CD4-positive, alpha-beta T cell (primary cell): ENCODE data around the gene STARD8. TPM values are rescaled to one million over a fixed set of nuclear protein-coding genes. Genes with fewer than 3 reads are reported as not detected.

Source experiments
- ATAC-seq: fragments of 200-7000 bp; cut with Tn5 transposase; one replicate; pipeline ENCODE4 v1.10.0; 2022; ENCODE audit warnings: mild to moderate bottlenecking; ENCODE audit not compliant: poor library complexity
- CTCF ChIA-PET: fragments of 350-600 bp; sonication (Branson Sonifier 250); formaldehyde crosslinking; loops from one replicate; lab custom pipeline; 2021; ENCODE audit warnings: antibody characterized with exemption, inconsistent platforms; lab: Charles Lee
- POLR2A ChIA-PET: fragments of 350-600 bp; sonication (Branson Sonifier 250); formaldehyde crosslinking; loops from one replicate; lab custom pipeline; 2021; ENCODE audit warnings: antibody characterized with exemption, inconsistent platforms; lab: Charles Lee
- DNase-seq, 14 experiments: peaks; one replicate each; pipeline ENCODE4 v3.0.0-alpha.2; 2013 to 2020; ENCODE audit warnings: mixed read lengths in 2 of 14
- H3K27ac ChIP-seq, 2 donors: one replicate each; pipeline versions ENCODE4 v1.5.1 to v1.7.0; 2013; ENCODE audit warnings: low read length in 2 of 2, low read depth in 1 of 2, mild to moderate bottlenecking in 1 of 2
- H3K27me3 ChIP-seq, 2 experiments: 1 replicate in 1 of 2; 2 replicates in 1 of 2; pipeline versions ENCODE4 v1.6.1 to v1.7.0; 2013; ENCODE audit warnings: low read length in 2 of 2, control low read depth in 1 of 2, mild to moderate bottlenecking in 1 of 2, moderate library complexity in 1 of 2; ENCODE audit not compliant: insufficient read depth in 2 of 2, control insufficient read depth in 1 of 2
- H3K36me3 ChIP-seq: one replicate; pipeline ENCODE4 v1.6.1; 2013; ENCODE audit warnings: low read length, control low read depth; ENCODE audit not compliant: insufficient read depth
- H3K4me1 ChIP-seq: one replicate; pipeline ENCODE4 v1.6.1; 2013; ENCODE audit warnings: low read length, control low read depth; ENCODE audit not compliant: insufficient read depth
- H3K4me3 ChIP-seq: one replicate; pipeline ENCODE4 v1.5.1; 2013; ENCODE audit warnings: mild to moderate bottlenecking, low read length, moderate library complexity
- H3K9me3 ChIP-seq, 2 experiments: 1 replicate in 1 of 2; 2 replicates in 1 of 2; pipeline versions ENCODE4 v1.6.1 to v1.7.0; 2013; ENCODE audit warnings: low read length in 2 of 2, mild to moderate bottlenecking in 2 of 2, control low read depth in 1 of 2, moderate library complexity in 1 of 2; ENCODE audit not compliant: control insufficient read depth in 1 of 2, insufficient read depth in 1 of 2
- H3K27ac Mint-ChIP-seq: one replicate; pipeline ENCODE4 v1.8.0; 2020; ENCODE audit warnings: mixed read lengths
- H3K27me3 Mint-ChIP-seq: one replicate; pipeline ENCODE4 v1.8.0; 2021; ENCODE audit warnings: mixed read lengths
- H3K36me3 Mint-ChIP-seq: one replicate; pipeline ENCODE4 v1.8.0; 2021; ENCODE audit warnings: low read depth, mixed read lengths
- H3K4me1 Mint-ChIP-seq: one replicate; pipeline ENCODE4 v1.8.0; 2021; ENCODE audit warnings: low read depth, mixed read lengths
- H3K4me3 Mint-ChIP-seq: one replicate; pipeline ENCODE4 v1.8.0; 2020; ENCODE audit warnings: mild to moderate bottlenecking, mixed read lengths
- H3K9me3 Mint-ChIP-seq: one replicate; pipeline ENCODE4 v1.8.0; 2020; ENCODE audit warnings: mixed read lengths
- CTCF ChIP-seq: fragments of 200-600 bp; IDR thresholded peaks from one replicate; pipeline ENCODE4 v1.8.0; 2022; ENCODE audit warnings: antibody characterized with exemption, mild to moderate bottlenecking
- intact Hi-C, 2 experiments: fragments of 100-400 bp; cut with DNase I in 1 of 2; cut with micrococcal nuclease in 1 of 2; formaldehyde crosslinking; loops; one replicate each; pipeline versions ENCODE4 v1.15.1 to v1.9.0; 2023 to 2025; cut with DNase I, micrococcal nuclease
- total RNA-seq, 174 experiments: library from RNA in 2 of 174; stranded (reverse) in 2 of 174; gene quantifications; one replicate each; pipeline ENCODE4 v1.2.3 and lab custom pipeline; 2021 to 2026

The STARD8 gene
- total RNA-seq, 2 experiments from 2014 or later: 0.22 to 0.25 TPM

- Mint-ChIP-seq H3K4me1 (no peaks in the 10 kb centered on the region), H3K9me3 (no peaks in the 10 kb centered on the region), H3K4me3 (no peak overlapping the region), H3K36me3 (no peaks in the 10 kb centered on the region), H3K27ac (no peak overlapping the region), H3K27me3 (peaks cover 6% of the 10 kb centered on the region)
- POLR2A ChIA-PET: no interaction called here
- Histone ChIP-seq H3K27ac (no peak overlapping the region), H3K36me3 (no peaks in the 10 kb centered on the region), H3K4me3 (no peak overlapping the region), H3K9me3 (no peaks in the 10 kb centered on the region), H3K4me1 (no peaks in the 10 kb centered on the region), H3K27me3 (no peaks in the 10 kb centered on the region)
- DNase-seq (no peak), ATAC-seq (no peak)
- CTCF ChIA-PET: no interaction called here
- TF ChIP-seq CTCF: no peak
- intact Hi-C loops: no loop called here
Observed at GRCh38 chrX:68658530-68658929, 11.1 kb downstream of the STARD8 start.

DNA sequence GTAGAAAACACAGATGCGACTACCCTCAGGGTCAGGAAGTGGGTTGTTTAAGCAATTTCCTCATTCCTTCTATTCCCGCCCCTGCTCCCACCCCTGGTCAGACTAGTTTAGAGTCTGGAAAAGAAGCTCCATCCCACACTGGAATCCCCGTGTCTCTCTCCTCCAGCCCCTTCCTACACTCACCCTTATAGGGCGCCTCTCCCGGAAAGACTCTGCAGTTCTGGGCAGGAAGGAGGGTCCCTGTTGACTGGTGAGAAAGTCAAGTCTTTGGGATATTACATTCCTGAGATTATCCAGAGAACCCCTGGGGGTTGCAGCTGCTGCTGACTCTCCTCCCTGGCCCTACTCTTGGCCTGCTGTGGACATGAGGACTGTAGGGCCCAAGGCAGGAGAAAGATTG is 11.9 kb downstream of the STARD8 start:
- CTCF ChIA-PET: no interaction called here
- Mint-ChIP-seq H3K4me1 (no peaks in the 10 kb centered on the region), H3K27ac (no peak overlapping the region), H3K9me3 (no peaks in the 10 kb centered on the region), H3K4me3 (no peak overlapping the region), H3K27me3 (peaks cover 6% of the 10 kb centered on the region), H3K36me3 (no peaks in the 10 kb centered on the region)
- no peaks in the 10 kb centered on the region for H3K9me3 ChIP-seq
- H3K27ac ChIP-seq: no peak overlapping the region
- DNase-seq: no peak
- intact Hi-C loops: no loop called here
- no peak for TF ChIP-seq CTCF
- H3K27me3 ChIP-seq: no peaks in the 10 kb centered on the region
- no peaks in the 10 kb centered on the region for H3K4me1 ChIP-seq
- no peak overlapping the region for H3K4me3 ChIP-seq
- POLR2A ChIA-PET: no interaction called here
- H3K36me3 ChIP-seq: no peaks in the 10 kb centered on the region
- ATAC-seq: no peak

DNA sequence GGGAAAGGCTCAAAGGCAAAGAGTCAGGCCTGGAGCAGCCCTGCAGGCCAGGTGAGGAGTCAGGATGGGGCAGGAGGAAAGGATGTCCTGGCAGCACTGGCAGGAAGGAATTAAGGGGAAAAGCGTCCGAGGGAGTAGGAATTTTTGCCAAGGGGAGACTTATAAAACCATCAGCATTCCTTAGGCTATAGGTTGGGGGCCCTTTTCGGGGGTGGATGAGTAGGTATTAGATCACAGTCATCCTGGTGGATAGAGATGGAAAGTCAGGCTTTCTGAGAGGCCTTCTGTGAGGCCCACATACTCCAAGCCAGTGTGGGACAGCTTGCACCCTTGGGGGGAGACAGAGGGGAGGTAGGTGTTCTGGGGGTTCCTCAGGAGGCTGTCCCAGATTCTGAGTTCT is 12.3 kb downstream of the STARD8 start:
- H3K4me3 ChIP-seq: no peak overlapping the region
- ATAC-seq (no peak), DNase-seq (no peak)
- H3K4me1 Mint-ChIP-seq: no peaks in the 10 kb centered on the region
- peaks cover 6% of the 10 kb centered on the region for H3K27me3 Mint-ChIP-seq
- no peaks in the 10 kb centered on the region for H3K36me3 ChIP-seq
- H3K4me3 Mint-ChIP-seq: no peak overlapping the region
- intact Hi-C loops: no loop called here
- ChIA-PET CTCF (no interaction called here), POLR2A (no interaction called here)
- H3K9me3 Mint-ChIP-seq: no peaks in the 10 kb centered on the region
- no peaks in the 10 kb centered on the region for H3K9me3 ChIP-seq
- no peak for TF ChIP-seq CTCF
- H3K4me1 ChIP-seq: no peaks in the 10 kb centered on the region
- H3K27ac Mint-ChIP-seq: no peak overlapping the region
- no peak overlapping the region for H3K27ac ChIP-seq
- no peaks in the 10 kb centered on the region for H3K36me3 Mint-ChIP-seq
- H3K27me3 ChIP-seq: no peaks in the 10 kb centered on the region
